ENCODE results near the gene TP53I13.

The TP53I13 gene

GRCh38 chr17:29611351-29612093 lies 43.0 kb downstream of the TP53I13 start:
- DNase-seq (ENCODE audit: low read depth) = no peak
- no peak for TF ChIP-seq CTCF (IDR thresholded peaks at IDR 0.05; ENCODE audit: low read length, missing control alignments)
- H3K4me3 ChIP-seq (replicated peaks; ENCODE audit: low read depth, low read length) = no peak overlapping the region

- H3K4me3 ChIP-seq (replicated peaks; ENCODE audit: low read depth, low read length) = no peak overlapping the region
- DNase-seq (ENCODE audit: low read depth) = no peak
- no peak for TF ChIP-seq CTCF (IDR thresholded peaks at IDR 0.05; ENCODE audit: low read length, missing control alignments)
Measured at GRCh38 chr17:29612094-29612403, 43.5 kb downstream of the TP53I13 start.

- H3K4me3 ChIP-seq (replicated peaks; ENCODE audit: low read depth, low read length) = no peak overlapping the region
Measured at GRCh38 chr17:29612404-29613280, 44.1 kb downstream of the TP53I13 start.

GRCh38 chr17:29613352-29613837 lies 44.9 kb downstream of the TP53I13 start:
- TF ChIP-seq CTCF (IDR thresholded peaks at IDR 0.05; ENCODE audit: low read length, missing control alignments) = peak; percentile 46
- peak overlapping the region; percentile 10 for H3K4me3 ChIP-seq (replicated peaks; ENCODE audit: low read depth, low read length)
- peak; percentile 88 for DNase-seq (ENCODE audit: low read depth)

More at GRCh38 chr17:29612404-29613280, 44.1 kb downstream of the TP53I13 start:
- TF ChIP-seq CTCF (IDR thresholded peaks at IDR 0.05; ENCODE audit: low read length, missing control alignments) = no peak
- no peak for DNase-seq (ENCODE audit: low read depth)

- H3K4me3 ChIP-seq (replicated peaks; ENCODE audit: low read depth, low read length) = peak overlapping the region; percentile 10
- no peak for DNase-seq (ENCODE audit: low read depth)
- TF ChIP-seq CTCF (IDR thresholded peaks at IDR 0.05; ENCODE audit: low read length, missing control alignments) = no peak
Measured at GRCh38 chr17:29613856-29614255, 45.4 kb downstream of the TP53I13 start.

- H3K4me3 ChIP-seq (replicated peaks; ENCODE audit: low read depth, low read length) = no peak overlapping the region
- TF ChIP-seq CTCF (IDR thresholded peaks at IDR 0.05; ENCODE audit: low read length, missing control alignments) = no peak
- no peak for DNase-seq (ENCODE audit: low read depth)
Measured at GRCh38 chr17:29614349-29615047, 46.0 kb downstream of the TP53I13 start.

Data from fibroblast of pulmonary artery (primary cell).